HEK293T (cell line): Measurements from ENCODE around the gene FAM168A.
A peak's percentile ranks its signal among the peaks of the same experiment; 100 is the strongest.

ENCODE experiments used
- CTCF ChIA-PET: fragments of 350-600 bp; formaldehyde crosslinking; extraction: SDS; loops from one replicate; lab custom pipeline; 2021; ENCODE audit warnings: antibody characterized with exemption, inconsistent platforms; lab: Yijun Ruan, JAX
- POLR2A ChIA-PET: fragments of 350-600 bp; formaldehyde crosslinking; extraction: SDS; loops from one replicate; lab custom pipeline; 2020; ENCODE audit warnings: antibody characterized with exemption, inconsistent platforms; lab: Yijun Ruan, JAX
- DNase-seq: peaks from one replicate; pipeline ENCODE4 v3.0.0; 2012; ENCODE audit warnings: mixed read lengths; ENCODE audit errors: extremely low spot score
- ARNT ChIP-seq: fragments of 450-650 bp; IDR thresholded peaks from 2 replicates; pipeline ENCODE4 v1.6.1; 2017; ENCODE audit warnings: mild to moderate bottlenecking
- BHLHE40 ChIP-seq: fragments of 450-650 bp; IDR thresholded peaks from 2 replicates; pipeline ENCODE4 v1.6.1; 2016; ENCODE audit warnings: mild to moderate bottlenecking, moderate library complexity, borderline replicate concordance
- CTBP1 ChIP-seq: fragments of 450-650 bp; IDR thresholded peaks from 2 replicates; pipeline ENCODE4 v1.6.1; 2016; ENCODE audit warnings: borderline replicate concordance
- ELF4 ChIP-seq: fragments of 450-650 bp; IDR thresholded peaks from 2 replicates; pipeline ENCODE4 v1.6.1; 2017; ENCODE audit warnings: antibody characterized with exemption
- FOXA1 ChIP-seq: fragments of 450-650 bp; IDR thresholded peaks from 2 replicates; pipeline ENCODE4 v1.6.1; 2016; ENCODE audit warnings: mild to moderate bottlenecking
- FOXK2 ChIP-seq: fragments of 450-650 bp; IDR thresholded peaks from 2 replicates; pipeline ENCODE4 v1.6.1; 2016; ENCODE audit warnings: mild to moderate bottlenecking
- FOXM1 ChIP-seq: fragments of 450-650 bp; IDR thresholded peaks from 2 replicates; pipeline ENCODE4 v1.6.1; 2017; ENCODE audit warnings: mild to moderate bottlenecking, borderline replicate concordance
- HDGF ChIP-seq: fragments of 450-650 bp; IDR thresholded peaks from 2 replicates; pipeline ENCODE4 v1.6.1; 2017; ENCODE audit warnings: antibody characterized with exemption, borderline replicate concordance
- L3MBTL2 ChIP-seq: fragments of 450-650 bp; conservative IDR thresholded peaks from 2 replicates; pipeline ENCODE4 v1.6.1; 2016; ENCODE audit warnings: mild to moderate bottlenecking
- LEF1 ChIP-seq: fragments of 450-650 bp; IDR thresholded peaks from 2 replicates; pipeline ENCODE4 v1.6.1; 2017; ENCODE audit warnings: mild to moderate bottlenecking, borderline replicate concordance
- NFRKB ChIP-seq: fragments of 450-650 bp; IDR thresholded peaks from 2 replicates; pipeline ENCODE4 v1.6.1; 2016; ENCODE audit warnings: mild to moderate bottlenecking, moderate library complexity
- PKNOX1 ChIP-seq: fragments of 450-650 bp; IDR thresholded peaks from 2 replicates; pipeline ENCODE4 v1.6.1; 2016
- SP1 ChIP-seq: fragments of 450-650 bp; IDR thresholded peaks from 2 replicates; pipeline ENCODE4 v1.6.1; 2017
- SUZ12 ChIP-seq: fragments of 450-650 bp; IDR thresholded peaks from 2 replicates; pipeline ENCODE4 v1.6.1; 2016; ENCODE audit warnings: mild to moderate bottlenecking
- TARDBP ChIP-seq: fragments of 450-650 bp; IDR thresholded peaks from 2 replicates; pipeline ENCODE4 v1.6.1; 2016
- ZNF384 ChIP-seq: fragments of 450-650 bp; IDR thresholded peaks from 2 replicates; pipeline ENCODE4 v1.6.1; 2016

Gene FAM168A

GRCh38 chr11:73379189-73379880, 218.6 kb downstream of the FAM168A start:
- TF ChIP-seq PKNOX1 (no peak), FOXA1 (no peak), FOXK2 (no peak), ZNF384 (no peak), BHLHE40 (no peak), CTBP1 (no peak), ELF4 (no peak), SUZ12 (no peak), SP1 (no peak), ARNT (no peak), FOXM1 (no peak), HDGF (no peak)
- CTCF ChIA-PET = interaction anchor here (0.5 kb wide), 1 partner anchor 76 kb away, joined by 3 read pairs; no protein-coding TSS in a partner anchor
- no peak for DNase-seq
- POLR2A ChIA-PET = interaction anchor here (1.3 kb wide), 1 partner anchor 9 kb away, joined by 4 read pairs; no protein-coding TSS in a partner anchor

- POLR2A ChIA-PET = no interaction called here
- no peak for TF ChIP-seq L3MBTL2
- TF ChIP-seq FOXM1 = no peak
- no peak for TF ChIP-seq ZNF384
- TF ChIP-seq NFRKB = no peak
- no peak for TF ChIP-seq LEF1
- TF ChIP-seq FOXA1 = no peak
- TF ChIP-seq HDGF = no peak
- no peak for TF ChIP-seq CTBP1
- TF ChIP-seq BHLHE40 = no peak
- no peak for TF ChIP-seq TARDBP
- TF ChIP-seq PKNOX1 = no peak
- TF ChIP-seq ELF4 = no peak
- no peak for TF ChIP-seq SUZ12
- no peak for TF ChIP-seq ARNT
- CTCF ChIA-PET = interaction anchor here (0.6 to 0.7 kb wide), 2 partner anchors 16 to 463 kb away, joined by 3 to 4 read pairs; no protein-coding TSS in a partner anchor
- peak; percentile 41 for DNase-seq
Observed at GRCh38 chr11:73376803-73377629, 220.9 kb downstream of the FAM168A start.

- CTCF ChIA-PET = interaction anchor here (0.6 to 0.7 kb wide), 2 partner anchors 17 to 464 kb away, joined by 3 to 4 read pairs; no protein-coding TSS in a partner anchor
- DNase-seq = peak; percentile 98
- POLR2A ChIA-PET = no interaction called here
- TF ChIP-seq ZNF384 (no peak), NFRKB (no peak), L3MBTL2 (no peak), FOXM1 (0 out of 2 replicates have a peak, but pooled peaks have one; percentile 35), LEF1 (no peak)
Observed at GRCh38 chr11:73376160-73376802, 221.6 kb downstream of the FAM168A start, which contains the start of gene RELT. RELT (plus strand) TSS chr11:73376399; CDS start chr11:73389137, 12,738 bp downstream.

GRCh38 chr11:73375830-73376159, 222.1 kb downstream of the FAM168A start:
- POLR2A ChIA-PET = no interaction called here

GRCh38 chr11:73374151-73374550, 223.8 kb downstream of the FAM168A start:
- CTCF ChIA-PET = interaction anchor here (1.0 to 1.5 kb wide), 2 partner anchors 10 to 67 kb away, joined by 4 to 5 read pairs; no protein-coding TSS in a partner anchor
- no peak for TF ChIP-seq HDGF
- no peak for TF ChIP-seq ZNF384
- no peak for TF ChIP-seq FOXK2
- no peak for TF ChIP-seq CTBP1
- TF ChIP-seq ELF4 = no peak
- no peak for TF ChIP-seq BHLHE40
- TF ChIP-seq LEF1 = no peak
- TF ChIP-seq FOXM1 = no peak
- TF ChIP-seq PKNOX1 = no peak
- no peak for TF ChIP-seq L3MBTL2
- TF ChIP-seq NFRKB = no peak
- no peak for TF ChIP-seq TARDBP
- no peak for TF ChIP-seq ARNT
- TF ChIP-seq SP1 = no peak
- TF ChIP-seq FOXA1 = no peak
- no peak for TF ChIP-seq SUZ12
- no peak for DNase-seq
- POLR2A ChIA-PET = interaction anchor here (1.3 kb wide), 1 partner anchor 19 kb away, joined by 4 read pairs; no protein-coding TSS in a partner anchor

More at GRCh38 chr11:73375830-73376159, 222.1 kb downstream of the FAM168A start:
- TF ChIP-seq SP1 (no peak), PKNOX1 (no peak), FOXK2 (no peak), L3MBTL2 (no peak), FOXM1 (no peak), HDGF (no peak), BHLHE40 (no peak), ELF4 (no peak), SUZ12 (no peak), FOXA1 (no peak), TARDBP (no peak), ZNF384 (no peak)
- no peak for DNase-seq
- CTCF ChIA-PET = no interaction called here
